KMS-11 (cell line): ENCODE results near the gene RNF150.
"Not testable (repeated sequence)": the region's sequence is repeated elsewhere in the genome, so short reads cannot be mapped to it uniquely, and the experiment has no call there.

ENCODE experiments used
- H2AFZ ChIP-seq: fragments of 200-600 bp; sonication (generic); 2 replicates; pipeline ENCODE4 v1.6.1; 2016; ENCODE audit warnings: antibody characterized with exemption, mixed run types, low read depth
- H3K27ac ChIP-seq: fragments of 200-600 bp; sonication (generic); 2 replicates; pipeline ENCODE4 v1.6.1; 2016; ENCODE audit warnings: mild to moderate bottlenecking, mixed run types
- H3K27me3 ChIP-seq: fragments of 200-600 bp; sonication (generic); 2 replicates; pipeline ENCODE4 v1.6.1; 2017; ENCODE audit warnings: mild to moderate bottlenecking, low read depth, mixed run types, moderate library complexity; ENCODE audit not compliant: insufficient read depth
- H3K36me3 ChIP-seq: fragments of 200-600 bp; sonication (generic); 2 replicates; pipeline ENCODE4 v1.6.1; 2017; ENCODE audit warnings: mild to moderate bottlenecking, mixed run types; ENCODE audit not compliant: insufficient read depth
- H3K4me1 ChIP-seq: fragments of 200-600 bp; sonication (generic); 2 replicates; pipeline ENCODE4 v1.6.1; 2016; ENCODE audit warnings: mild to moderate bottlenecking, low read depth, mixed run types; ENCODE audit not compliant: poor library complexity, severe bottlenecking
- H3K4me2 ChIP-seq: fragments of 200-600 bp; sonication (generic); 2 replicates; pipeline ENCODE4 v1.7.0; 2016; ENCODE audit warnings: mild to moderate bottlenecking, mixed run types
- H3K4me3 ChIP-seq: fragments of 200-600 bp; sonication (generic); IDR thresholded peaks from 2 replicates; pipeline ENCODE4 v1.6.1; 2017; ENCODE audit warnings: low read depth, low read length, mixed read lengths; ENCODE audit not compliant: insufficient read depth
- H3K79me2 ChIP-seq: fragments of 200-600 bp; sonication (generic); 2 replicates; pipeline ENCODE4 v1.6.1; 2016; ENCODE audit warnings: low read depth, mixed run types; ENCODE audit not compliant: insufficient read depth
- H3K9ac ChIP-seq: fragments of 200-600 bp; sonication (generic); 2 replicates; pipeline ENCODE4 v1.6.1; 2016; ENCODE audit warnings: mild to moderate bottlenecking, mixed run types
- H4K20me1 ChIP-seq: fragments of 200-600 bp; sonication (generic); 2 replicates; pipeline ENCODE4 v1.6.1; 2016; ENCODE audit warnings: mild to moderate bottlenecking, mixed run types; ENCODE audit not compliant: insufficient read depth
- TF ChIP-seq, protein P1 (sequence below): fragments of 200-600 bp; sonication (generic); conservative IDR thresholded peaks from 2 replicates; pipeline ENCODE4 v1.6.1; 2017; ENCODE audit warnings: low read depth, mild to moderate bottlenecking, antibody characterized with exemption, low read length, moderate library complexity, mixed read lengths

RNF150 gene

DNA sequence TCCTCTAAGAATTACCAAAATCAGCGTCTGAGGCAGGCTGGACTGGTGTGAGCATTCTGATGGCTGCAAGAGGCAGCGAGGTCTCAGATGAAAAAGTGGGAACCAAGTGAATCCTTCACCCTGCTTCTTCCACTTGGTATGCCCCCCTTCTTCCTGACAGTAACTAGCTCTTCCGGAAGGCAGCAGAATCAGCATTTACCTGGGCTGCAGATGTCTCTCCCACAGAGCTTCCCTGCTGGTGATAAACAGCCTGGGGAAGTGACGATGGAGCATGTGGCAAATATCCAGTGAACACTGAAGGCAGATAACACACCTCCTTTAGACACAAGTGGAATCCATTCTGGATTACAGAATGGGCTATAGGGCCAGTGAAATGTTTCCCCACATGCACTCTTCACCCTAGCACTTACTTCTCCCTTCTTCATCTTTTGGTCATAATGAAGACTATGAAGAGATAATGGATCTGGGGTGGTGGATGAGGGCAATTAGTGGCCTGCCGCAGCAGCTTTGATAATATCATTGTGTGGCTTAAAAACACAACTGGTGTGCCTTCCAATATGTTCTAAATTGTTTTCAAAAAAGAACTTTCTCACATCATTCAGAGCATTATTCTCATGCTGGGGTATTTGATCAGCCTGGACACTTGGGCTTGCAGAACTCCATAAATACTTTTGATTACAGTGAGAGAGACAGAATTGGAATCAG lies 316.3 kb downstream of the RNF150 start:
- Histone ChIP-seq H3K36me3 (no peaks in the 10 kb centered on the region), H3K79me2 (no peaks in the 10 kb centered on the region), H4K20me1 (no peaks in the 10 kb centered on the region), H3K27ac (no peak overlapping the region), H3K27me3 (no peaks in the 10 kb centered on the region), H3K4me1 (peaks cover 3% of the 10 kb centered on the region), H3K9ac (no peak overlapping the region), H3K4me2 (no peak overlapping the region), H3K4me3 (no peak overlapping the region), H2AFZ (no peak overlapping the region)
- TF ChIP-seq, protein P1, sequence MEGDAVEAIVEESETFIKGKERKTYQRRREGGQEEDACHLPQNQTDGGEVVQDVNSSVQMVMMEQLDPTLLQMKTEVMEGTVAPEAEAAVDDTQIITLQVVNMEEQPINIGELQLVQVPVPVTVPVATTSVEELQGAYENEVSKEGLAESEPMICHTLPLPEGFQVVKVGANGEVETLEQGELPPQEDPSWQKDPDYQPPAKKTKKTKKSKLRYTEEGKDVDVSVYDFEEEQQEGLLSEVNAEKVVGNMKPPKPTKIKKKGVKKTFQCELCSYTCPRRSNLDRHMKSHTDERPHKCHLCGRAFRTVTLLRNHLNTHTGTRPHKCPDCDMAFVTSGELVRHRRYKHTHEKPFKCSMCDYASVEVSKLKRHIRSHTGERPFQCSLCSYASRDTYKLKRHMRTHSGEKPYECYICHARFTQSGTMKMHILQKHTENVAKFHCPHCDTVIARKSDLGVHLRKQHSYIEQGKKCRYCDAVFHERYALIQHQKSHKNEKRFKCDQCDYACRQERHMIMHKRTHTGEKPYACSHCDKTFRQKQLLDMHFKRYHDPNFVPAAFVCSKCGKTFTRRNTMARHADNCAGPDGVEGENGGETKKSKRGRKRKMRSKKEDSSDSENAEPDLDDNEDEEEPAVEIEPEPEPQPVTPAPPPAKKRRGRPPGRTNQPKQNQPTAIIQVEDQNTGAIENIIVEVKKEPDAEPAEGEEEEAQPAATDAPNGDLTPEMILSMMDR, result no peak

DNA sequence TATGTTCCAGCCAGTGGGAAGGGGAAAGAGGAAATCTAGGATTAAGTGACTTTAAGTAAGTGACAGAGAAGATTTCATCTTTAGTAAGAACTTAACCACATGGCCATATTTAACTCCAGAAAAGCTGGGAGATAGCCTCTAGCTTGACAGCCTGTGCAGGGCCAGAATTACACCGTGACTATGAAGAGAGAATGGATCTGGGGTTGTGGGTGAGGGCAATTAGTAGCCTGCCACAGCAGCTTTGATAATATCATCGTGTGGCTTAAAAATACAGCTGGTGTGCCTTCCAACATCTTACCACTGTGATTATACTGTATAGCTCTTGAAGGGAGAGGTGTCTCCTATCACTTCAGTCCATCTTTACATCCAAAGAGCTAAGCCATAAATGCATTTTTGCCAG lies 319.5 kb downstream of the RNF150 start:
- TF ChIP-seq, protein P1, result no peak
- Histone ChIP-seq H3K27me3 (no peaks in the 10 kb centered on the region), H3K36me3 (no peaks in the 10 kb centered on the region), H3K9ac (no peak overlapping the region), H3K4me3 (no peak overlapping the region), H3K4me1 (no peaks in the 10 kb centered on the region), H2AFZ (no peak overlapping the region), H3K4me2 (no peak overlapping the region), H3K79me2 (no peaks in the 10 kb centered on the region), H3K27ac (no peak overlapping the region), H4K20me1 (no peaks in the 10 kb centered on the region)

- H2AFZ ChIP-seq, result no peak overlapping the region
- TF ChIP-seq, protein P1, result no peak
- H3K4me2 ChIP-seq, result no peak overlapping the region
- H3K4me3 ChIP-seq, result no peak overlapping the region
- H3K9ac ChIP-seq, result no peak overlapping the region
- no peaks in the 10 kb centered on the region for H3K27me3 ChIP-seq
- H4K20me1 ChIP-seq, result no peaks in the 10 kb centered on the region
- peaks cover 2% of the 10 kb centered on the region for H3K4me1 ChIP-seq
- no peaks in the 10 kb centered on the region for H3K36me3 ChIP-seq
- no peak overlapping the region for H3K27ac ChIP-seq
- H3K79me2 ChIP-seq, result no peaks in the 10 kb centered on the region
These were observed 320.4 kb downstream of the RNF150 start for GRCh38 chr4:140812916-140813315.

DNA sequence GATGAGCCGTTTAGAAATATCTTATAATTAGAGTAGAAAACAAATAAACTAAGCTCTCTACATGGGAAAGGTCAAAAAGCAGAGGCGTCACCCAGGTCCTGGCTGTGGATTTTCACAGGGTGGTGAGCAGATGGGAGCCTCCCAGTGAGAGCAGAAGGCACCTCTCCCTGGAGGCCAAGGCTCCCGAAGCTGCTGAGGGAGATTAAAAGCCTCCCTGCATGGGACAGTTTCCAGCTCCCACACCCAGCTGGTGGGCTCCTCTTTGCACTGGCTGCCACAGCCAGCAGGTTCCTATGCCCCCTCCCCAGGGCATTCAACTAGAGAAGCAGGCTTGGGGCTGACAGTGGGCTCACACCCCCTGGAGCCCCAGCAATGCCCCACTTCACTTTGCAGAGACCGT lies 321.8 kb downstream of the RNF150 start:
- TF ChIP-seq, protein P1, result no peak
- Histone ChIP-seq H3K4me1 (peaks cover 7% of the 10 kb centered on the region), H2AFZ (no peak overlapping the region), H3K36me3 (no peaks in the 10 kb centered on the region), H3K79me2 (no peaks in the 10 kb centered on the region), H3K4me3 (no peak overlapping the region), H3K4me2 (no peak overlapping the region), H3K27me3 (no peaks in the 10 kb centered on the region), H3K27ac (no peak overlapping the region), H4K20me1 (no peaks in the 10 kb centered on the region), H3K9ac (no peak overlapping the region)

DNA sequence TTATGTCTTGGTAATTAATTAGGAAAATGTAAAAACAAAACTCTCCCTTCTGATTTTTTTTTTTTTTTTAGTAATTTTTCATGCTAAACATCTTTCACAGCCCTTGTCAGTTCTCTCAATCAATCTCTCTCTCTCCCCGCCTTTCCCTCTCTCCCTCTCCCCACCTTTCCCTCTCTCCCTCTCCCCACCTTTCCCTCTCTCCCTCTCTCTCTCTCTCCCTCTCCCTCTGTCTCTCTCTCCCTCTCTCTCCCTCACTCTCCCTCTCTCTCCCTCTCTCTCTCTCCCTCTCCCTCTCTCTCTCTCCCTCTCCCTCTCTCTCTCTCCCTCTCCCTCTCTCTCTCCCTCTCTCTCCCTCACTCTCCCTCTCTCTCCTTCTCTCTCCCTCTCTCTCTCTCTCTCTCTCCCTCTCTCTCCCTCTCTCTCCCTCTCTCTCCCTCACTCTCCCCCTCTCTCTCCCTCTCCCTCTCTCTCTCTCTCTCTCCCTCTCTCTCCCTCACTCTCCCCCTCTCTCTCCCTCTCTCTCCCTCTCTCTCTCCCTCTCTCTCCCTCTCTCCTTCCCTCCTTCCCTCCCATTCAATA lies 322.6 kb downstream of the RNF150 start:
- H3K4me2 ChIP-seq, H3K27ac ChIP-seq, H4K20me1 ChIP-seq, H3K79me2 ChIP-seq, H2AFZ ChIP-seq, H3K4me3 ChIP-seq, H3K36me3 ChIP-seq, H3K4me1 ChIP-seq, H3K27me3 ChIP-seq, H3K9ac ChIP-seq: not testable (repeated sequence)
